Muscle of leg (tissue), 11 donors: Measurements from ENCODE around the gene NUP93. TPM values are rescaled to one million over a fixed set of nuclear protein-coding genes. Genes with fewer than 3 reads are reported as not detected.
A peak's percentile ranks its signal among the peaks of the same experiment; 100 is the strongest.
"Not testable (repeated sequence)": the region's sequence is repeated elsewhere in the genome, so short reads cannot be mapped to it uniquely, and the experiment has no call there.

ENCODE experiments used
- DNase-seq: peaks from one replicate; pipeline ENCODE4 v3.0.0; 2013
- H3K27ac ChIP-seq: one replicate; pipeline ENCODE4 v1.5.1; 2013; ENCODE audit warnings: mild to moderate bottlenecking, low read length, control low read depth
- H3K27me3 ChIP-seq: one replicate; pipeline ENCODE4 v1.6.1; 2013; ENCODE audit warnings: low read length; ENCODE audit not compliant: control insufficient read depth, insufficient read depth
- H3K36me3 ChIP-seq: one replicate; pipeline ENCODE4 v1.6.1; 2013; ENCODE audit warnings: low read length; ENCODE audit not compliant: control insufficient read depth, insufficient read depth
- H3K4me1 ChIP-seq: one replicate; pipeline ENCODE4 v1.6.1; 2013; ENCODE audit warnings: low read length; ENCODE audit not compliant: control insufficient read depth, insufficient read depth
- H3K4me3 ChIP-seq: one replicate; pipeline ENCODE4 v1.5.1; 2013; ENCODE audit warnings: low read length, control low read depth
- H3K9me3 ChIP-seq: replicated peaks from 2 replicates; pipeline ENCODE4 v1.6.1; 2013; ENCODE audit warnings: low read depth, low read length; ENCODE audit not compliant: control insufficient read depth
- WGBS: methylation state at CpG from one replicate; pipeline ENCODE4 v1.1.5; 2013; ENCODE audit warnings: missing lambda C conversion rate; ENCODE audit not compliant: insufficient coverage; 5-methylcytosine and 5-hydroxymethylcytosine counted together
- polyA plus RNA-seq, 8 donors: library from polyadenylated mRNA; unstranded; fragments of 120-200 nt; gene quantifications; one replicate each; pipeline versions ENCODE4 v1.2.1 to v1.2.3, GENCODE V29; 2013; ENCODE audit warnings: inconsistent platforms in 1 of 8, low replicate concordance in 1 of 8; ENCODE audit not compliant: insufficient read length in 8 of 8, insufficient read depth in 1 of 8
- total RNA-seq: library from RNA; stranded (reverse); fragments of 120-200 nt; gene quantifications from one replicate; pipeline ENCODE4 v1.2.4, GENCODE V29; 2013

The NUP93 gene
- total and polyA plus RNA-seq, 9 donors = 42.9 to 54.6 (median 45.9) TPM

DNA sequence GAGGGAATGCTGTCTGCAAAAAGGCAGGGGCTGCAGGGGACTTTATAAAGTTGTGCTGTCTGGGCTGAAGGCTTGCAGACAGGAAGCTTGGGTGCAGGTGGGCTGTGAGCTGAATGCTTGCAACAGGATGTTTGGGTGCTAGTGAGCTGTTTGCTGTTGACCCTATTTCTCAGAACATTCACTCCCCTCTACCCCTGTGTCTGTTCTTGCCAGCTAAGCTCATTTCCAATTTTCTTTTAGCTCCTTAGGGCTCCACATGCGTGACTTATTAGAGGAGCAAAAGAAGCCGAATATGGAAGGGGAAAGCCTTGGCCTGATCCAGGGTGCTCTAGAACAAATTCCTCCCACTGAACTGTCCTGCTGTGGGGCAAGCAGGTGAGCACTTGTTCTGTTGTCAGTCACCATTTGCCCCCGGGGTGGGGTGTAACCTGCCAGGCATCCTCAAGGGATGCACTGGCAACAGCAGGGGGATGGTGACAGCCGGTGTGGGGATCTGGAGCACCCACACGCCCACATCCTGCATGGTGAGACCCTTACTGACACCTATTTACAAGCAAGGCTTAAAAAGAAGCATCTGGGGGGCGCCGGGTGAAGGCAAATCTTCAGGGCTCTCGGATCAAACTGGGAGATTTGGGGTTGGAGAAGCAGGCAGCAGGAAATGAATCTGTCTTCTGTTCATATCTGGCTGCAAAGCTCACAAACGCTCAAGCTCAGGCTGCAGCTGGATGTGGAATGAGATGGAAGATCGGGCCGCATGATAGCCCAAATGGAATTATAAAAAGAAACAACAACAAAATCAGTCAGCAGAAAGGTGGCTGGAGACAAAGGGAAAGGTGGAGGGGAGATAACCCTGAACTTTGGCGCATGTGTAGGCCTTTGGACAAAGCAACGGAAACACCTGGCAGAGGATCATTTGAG is 21.1 kb upstream of the NUP93 start:
- Histone ChIP-seq H3K27me3 (peaks cover 4% of the 10 kb centered on the region), H3K4me1 (no peaks in the 10 kb centered on the region), H3K9me3 (no peaks in the 10 kb centered on the region), H3K4me3 (no peak overlapping the region), H3K36me3 (no peaks in the 10 kb centered on the region), H3K27ac (no peak overlapping the region)
- no peak for DNase-seq
- 44% methylated on average over 7 of the region's 13 CpGs for WGBS

DNA sequence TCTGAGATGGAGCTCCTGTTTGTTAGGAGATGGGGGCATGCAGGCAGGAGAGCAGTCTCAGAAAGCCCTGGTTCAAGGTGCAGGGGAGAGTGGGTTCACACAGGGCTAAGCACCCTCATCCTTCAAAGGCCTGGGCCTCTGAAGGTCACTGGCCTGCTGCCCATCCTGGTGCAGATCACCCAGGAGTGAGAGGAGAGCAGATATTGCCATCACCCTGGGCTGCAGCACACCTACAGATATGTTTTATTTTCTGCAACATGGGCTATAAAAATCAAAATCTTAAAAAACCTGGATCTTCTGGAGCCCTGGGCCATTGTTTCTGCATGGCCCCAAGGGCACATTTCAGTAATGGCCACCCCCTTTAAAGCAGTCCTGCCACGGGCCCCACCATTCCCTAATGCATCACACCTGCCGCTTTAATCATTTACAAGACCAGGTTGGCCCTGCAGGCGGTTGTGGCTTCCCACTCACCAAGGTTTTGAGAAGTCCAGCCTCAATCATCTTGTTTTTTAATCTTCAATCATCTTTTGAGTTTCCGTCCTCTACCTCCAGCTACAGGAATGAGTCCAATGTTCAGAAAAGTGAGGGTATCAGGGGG is 20.4 kb upstream of the NUP93 start:
- Histone ChIP-seq H3K4me1 (no peaks in the 10 kb centered on the region), H3K27me3 (peaks cover 4% of the 10 kb centered on the region), H3K27ac (no peak overlapping the region), H3K36me3 (no peaks in the 10 kb centered on the region), H3K9me3 (no peaks in the 10 kb centered on the region), H3K4me3 (no peak overlapping the region)
- no peak for DNase-seq
- 22% methylated on average over 1 of the region's 4 CpGs for WGBS

DNA sequence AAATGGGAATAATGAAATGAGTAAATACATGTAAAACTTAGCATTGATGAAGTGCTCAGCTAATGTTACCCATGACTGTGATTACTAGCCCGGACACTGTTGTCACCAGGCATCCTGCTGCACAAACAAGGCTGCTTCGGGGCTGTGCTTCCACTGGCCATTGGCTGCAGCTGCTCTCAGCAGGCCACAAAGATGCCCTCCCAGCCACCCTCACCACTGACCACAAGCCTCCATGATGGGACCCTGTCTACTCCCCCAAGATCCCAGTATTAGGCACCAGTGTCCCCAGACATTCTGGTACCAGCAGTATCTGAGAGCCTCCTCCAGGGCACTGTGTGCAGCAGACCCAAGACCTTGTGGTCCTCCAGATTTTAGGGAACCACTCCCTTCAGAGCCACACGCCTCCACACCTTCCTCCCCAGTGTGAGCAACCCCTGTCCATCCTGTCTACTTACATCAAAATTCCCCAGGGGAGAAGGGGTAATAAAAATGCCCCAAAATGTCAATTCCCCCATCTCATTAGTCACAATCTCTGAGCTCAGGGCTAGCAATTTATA is 19.7 kb upstream of the NUP93 start:
- Histone ChIP-seq H3K4me3 (no peak overlapping the region), H3K27me3 (peaks cover 4% of the 10 kb centered on the region), H3K36me3 (no peaks in the 10 kb centered on the region), H3K4me1 (no peaks in the 10 kb centered on the region), H3K27ac (no peak overlapping the region), H3K9me3 (no peaks in the 10 kb centered on the region)
- 29% methylated on average over 1 of the region's 3 CpGs for WGBS
- DNase-seq = no peak

GRCh38 chr16:56711862-56712261 is 18.1 kb upstream of the NUP93 start:
- Histone ChIP-seq H3K4me3 (no peak overlapping the region), H3K27me3 (peaks cover 3% of the 10 kb centered on the region), H3K4me1 (no peaks in the 10 kb centered on the region), H3K36me3 (no peaks in the 10 kb centered on the region), H3K27ac (no peak overlapping the region), H3K9me3 (no peaks in the 10 kb centered on the region)
- no peak for DNase-seq
- no CpG with 5 or more reads among the region's 2 CpGs for WGBS

DNA sequence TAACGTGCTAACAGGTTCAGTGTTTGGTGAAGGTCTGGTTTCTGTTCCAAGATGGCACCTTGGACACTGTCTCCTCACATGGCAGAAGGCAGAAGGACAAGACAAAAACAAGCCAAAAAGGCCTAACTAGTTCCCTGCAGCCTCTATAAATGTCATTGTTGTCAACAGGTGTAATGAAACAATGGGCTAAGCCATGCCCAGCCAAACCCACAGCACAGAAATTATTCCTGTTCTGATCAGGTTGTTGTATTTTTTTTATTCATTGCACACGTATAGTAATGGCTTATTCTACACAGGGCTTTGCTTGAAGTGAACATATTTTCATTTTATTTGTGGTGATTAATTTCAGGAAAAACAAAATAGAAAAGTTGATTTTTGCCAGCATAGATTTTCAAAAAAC is 16.1 kb upstream of the NUP93 start:
- DNase-seq = no peak
- H3K36me3 ChIP-seq = no peaks in the 10 kb centered on the region
- H3K27me3 ChIP-seq = peaks cover 3% of the 10 kb centered on the region
- no peak overlapping the region for H3K27ac ChIP-seq
- no peaks in the 10 kb centered on the region for H3K4me1 ChIP-seq
- WGBS = no CpG with 5 or more reads among the region's 2 CpGs
- no peak overlapping the region for H3K4me3 ChIP-seq
- H3K9me3 ChIP-seq = no peaks in the 10 kb centered on the region

DNA sequence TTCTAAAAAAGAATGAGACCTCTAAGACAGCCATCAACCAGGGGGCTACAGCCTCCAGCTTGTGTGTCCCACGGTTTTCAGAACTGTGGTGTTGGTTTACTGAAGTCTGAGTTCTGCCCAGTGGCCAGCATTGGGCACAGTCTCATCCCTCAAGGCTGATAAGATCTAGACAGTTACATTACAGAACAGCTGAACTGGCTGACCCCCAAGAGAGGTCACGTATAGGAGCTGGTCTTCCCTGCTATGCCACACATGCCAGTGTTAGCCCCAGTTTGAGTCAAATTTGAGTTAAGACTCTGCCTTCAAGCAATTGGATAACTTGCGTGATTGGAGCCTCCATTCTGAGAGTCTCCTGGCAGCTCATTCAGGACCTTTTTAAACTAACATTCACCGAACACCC is 14.8 kb upstream of the NUP93 start:
- Histone ChIP-seq H3K4me3 (no peak overlapping the region), H3K4me1 (no peaks in the 10 kb centered on the region), H3K9me3 (no peaks in the 10 kb centered on the region), H3K36me3 (no peaks in the 10 kb centered on the region), H3K27me3 (no peaks in the 10 kb centered on the region), H3K27ac (no peak overlapping the region)
- 83% methylated on average over 2 of the region's 4 CpGs for WGBS
- DNase-seq = no peak

DNA sequence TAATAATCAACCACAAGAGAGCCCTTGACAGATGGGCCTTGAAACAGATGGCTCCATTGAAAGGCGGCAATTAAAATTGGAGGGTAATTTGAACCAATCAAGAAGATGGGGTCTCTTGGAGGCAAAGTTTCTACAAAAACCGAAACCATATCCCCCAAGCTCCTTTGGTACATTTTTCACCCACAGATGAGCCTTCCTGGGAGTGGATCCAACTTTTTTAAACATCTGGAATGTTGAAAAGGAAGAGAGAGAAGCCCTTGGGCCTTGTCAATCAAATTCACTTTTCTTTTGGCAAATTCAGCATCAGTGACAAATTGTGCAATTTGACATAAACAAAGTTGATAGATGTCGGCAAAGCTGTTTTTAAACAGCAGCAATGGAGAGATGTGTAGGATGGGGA is 13.2 kb upstream of the NUP93 start:
- Histone ChIP-seq H3K27me3 (no peaks in the 10 kb centered on the region), H3K4me1 (no peaks in the 10 kb centered on the region), H3K36me3 (no peaks in the 10 kb centered on the region), H3K4me3 (no peak overlapping the region), H3K9me3 (no peaks in the 10 kb centered on the region), H3K27ac (no peak overlapping the region)
- WGBS = no CpG with 5 or more reads among the region's 3 CpGs
- peak; percentile 43 for DNase-seq

- not testable (repeated sequence) for H3K9me3 ChIP-seq, H3K36me3 ChIP-seq, DNase-seq, H3K4me1 ChIP-seq, H3K27ac ChIP-seq, H3K4me3 ChIP-seq, H3K27me3 ChIP-seq
- WGBS = 80% methylated on average over 1 of the region's 2 CpGs
These were observed 12.4 kb upstream of the NUP93 start for GRCh38 chr16:56717532-56717931.

DNA sequence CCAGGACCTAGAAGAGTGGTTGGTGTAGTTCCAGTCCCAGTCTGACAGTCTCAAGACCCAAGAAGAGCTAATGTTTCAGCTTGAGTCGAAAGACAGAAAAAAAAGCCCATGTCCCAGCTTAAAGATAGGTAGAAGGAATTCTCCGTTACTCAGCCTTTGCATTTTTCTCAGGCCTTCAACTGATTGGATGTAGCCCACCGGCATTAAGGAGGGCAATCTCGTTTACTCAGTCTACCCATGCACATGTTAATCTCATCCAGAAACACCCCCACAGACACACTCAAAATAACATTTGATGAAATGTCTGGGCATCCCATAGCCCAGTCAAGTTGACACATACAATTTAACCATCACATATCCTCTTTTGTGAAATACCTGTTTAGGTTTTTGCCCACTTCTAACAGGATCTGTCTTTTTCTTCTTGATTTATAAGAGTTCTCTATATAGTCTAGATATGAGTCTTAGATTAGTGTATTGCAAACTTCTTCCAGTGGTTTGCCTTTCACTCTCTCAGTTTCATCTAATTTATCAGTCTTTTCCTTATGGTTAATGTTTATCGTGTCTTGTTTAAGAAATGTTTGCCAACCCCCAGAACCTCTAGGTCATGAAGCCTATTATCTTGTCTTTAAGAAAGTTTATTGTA is 7.6 kb upstream of the NUP93 start:
- H3K4me3 ChIP-seq = no peak overlapping the region
- no peaks in the 10 kb centered on the region for H3K27me3 ChIP-seq
- no peaks in the 10 kb centered on the region for H3K9me3 ChIP-seq
- no peaks in the 10 kb centered on the region for H3K36me3 ChIP-seq
- DNase-seq = no peak
- WGBS = 100% methylated on average over 1 of the region's 5 CpGs
- H3K4me1 ChIP-seq = no peaks in the 10 kb centered on the region
- H3K27ac ChIP-seq = no peak overlapping the region

GRCh38 chr16:56724191-56724590 is 5.7 kb upstream of the NUP93 start:
- WGBS = 64% methylated on average over 2 of the region's 3 CpGs
- H3K36me3 ChIP-seq = no peaks in the 10 kb centered on the region

More at GRCh38 chr16:56724191-56724590, 5.7 kb upstream of the NUP93 start:
- no peaks in the 10 kb centered on the region for H3K27me3 ChIP-seq
- H3K4me1 ChIP-seq = peaks cover 4% of the 10 kb centered on the region
- H3K27ac ChIP-seq = no peak overlapping the region
- no peaks in the 10 kb centered on the region for H3K9me3 ChIP-seq
- DNase-seq = no peak
- H3K4me3 ChIP-seq = no peak overlapping the region
